Ammon's horn (tissue), 1 donor: ENCODE results near the gene ZMIZ1.

Experiments
- DNase-seq: peaks from one replicate; pipeline ENCODE4 v3.0.0-alpha.2; 2016; ENCODE audit warnings: low spot score

Gene ZMIZ1

GRCh38 chr10:79052291-79053080 lies 16.3 kb upstream of the ZMIZ1 start:
- no peak for DNase-seq

GRCh38 chr10:79053081-79053434 lies 15.7 kb upstream of the ZMIZ1 start:
- no peak for DNase-seq

GRCh38 chr10:79053481-79054202 lies 15.1 kb upstream of the ZMIZ1 start:
- DNase-seq, result no peak

GRCh38 chr10:79054203-79055099 lies 14.3 kb upstream of the ZMIZ1 start:
- no peak for DNase-seq

GRCh38 chr10:79055100-79055782 lies 13.5 kb upstream of the ZMIZ1 start:
- no peak for DNase-seq

- no peak for DNase-seq
Measured at GRCh38 chr10:79055892-79056291, 12.9 kb upstream of the ZMIZ1 start.

- no peak for DNase-seq
Measured at GRCh38 chr10:79056361-79056735, 12.4 kb upstream of the ZMIZ1 start.

GRCh38 chr10:79056736-79057391 lies 11.9 kb upstream of the ZMIZ1 start:
- DNase-seq, result no peak

GRCh38 chr10:79057481-79058275 lies 11.1 kb upstream of the ZMIZ1 start:
- DNase-seq, result no peak

GRCh38 chr10:79058899-79059841 lies 9.6 kb upstream of the ZMIZ1 start:
- no peak for DNase-seq

- DNase-seq, result peak; percentile 89
Measured at GRCh38 chr10:79059859-79060379, 8.8 kb upstream of the ZMIZ1 start.

- DNase-seq, result no peak
Measured at GRCh38 chr10:79060641-79061255, 8.0 kb upstream of the ZMIZ1 start.

- peak; percentile 48 for DNase-seq
Measured at GRCh38 chr10:79061441-79062315, 7.1 kb upstream of the ZMIZ1 start.

GRCh38 chr10:79063071-79063491 lies 5.7 kb upstream of the ZMIZ1 start:
- no peak for DNase-seq

- no peak for DNase-seq
Measured at GRCh38 chr10:79063661-79064492, 4.9 kb upstream of the ZMIZ1 start.

- no peak for DNase-seq
Measured at GRCh38 chr10:79065091-79065551, 3.6 kb upstream of the ZMIZ1 start.

- no peak for DNase-seq
Measured at GRCh38 chr10:79065853-79066252, 2.9 kb upstream of the ZMIZ1 start.
